Activated CD8-positive, alpha-beta T cell treated with anti-CD3 and anti-CD28 coated beads for 36 hours (primary cell): ENCODE measurements around the gene SIK2. TPM values are rescaled to one million over a fixed set of nuclear protein-coding genes. Genes with fewer than 3 reads are reported as not detected.

Experiments used
- ATAC-seq: fragments of 200-7000 bp; cut with Tn5 transposase; one replicate; pipeline ENCODE4 v1.10.0; 2021; ENCODE audit warnings: mild to moderate bottlenecking, moderate library complexity
- CTCF ChIA-PET: fragments of 350-600 bp; sonication (Branson Sonifier 250); formaldehyde crosslinking; loops from one replicate; lab custom pipeline; 2021; ENCODE audit warnings: antibody characterized with exemption; lab: Charles Lee
- POLR2A ChIA-PET: fragments of 350-600 bp; sonication (Branson Sonifier 250); formaldehyde crosslinking; loops from one replicate; lab custom pipeline; 2021; ENCODE audit warnings: antibody characterized with exemption; lab: Charles Lee
- DNase-seq: peaks from one replicate; pipeline ENCODE4 v3.0.0-alpha.2; 2020
- H3K27ac Mint-ChIP-seq: one replicate; pipeline ENCODE4 v1.8.0; 2021; ENCODE audit warnings: mild to moderate bottlenecking, mixed read lengths
- H3K27me3 Mint-ChIP-seq: one replicate; pipeline ENCODE4 v1.8.0; 2021; ENCODE audit warnings: mixed read lengths
- H3K36me3 Mint-ChIP-seq: one replicate; pipeline ENCODE4 v1.8.0; 2021; ENCODE audit warnings: low read depth, mixed read lengths
- H3K4me1 Mint-ChIP-seq: one replicate; pipeline ENCODE4 v1.8.0; 2021; ENCODE audit warnings: low read depth, mixed read lengths
- H3K4me3 Mint-ChIP-seq: one replicate; pipeline ENCODE4 v1.8.0; 2021; ENCODE audit warnings: mild to moderate bottlenecking, moderate library complexity, mixed read lengths
- H3K9me3 Mint-ChIP-seq: one replicate; pipeline ENCODE4 v1.8.0; 2021; ENCODE audit warnings: mixed read lengths
- CTCF ChIP-seq: fragments of 200-600 bp; IDR thresholded peaks from one replicate; pipeline ENCODE4 v1.8.0; 2022; ENCODE audit warnings: antibody characterized with exemption, mild to moderate bottlenecking
- intact Hi-C: fragments of 100-400 bp; cut with micrococcal nuclease; formaldehyde crosslinking; loops from one replicate; pipeline ENCODE4 v1.10.0; 2022
- total RNA-seq, 2 experiments: library from RNA; stranded (reverse); gene quantifications; one replicate each; pipeline ENCODE4 v1.2.3, GENCODE V29; 2021

The SIK2 gene
- total RNA-seq, 2 experiments from 2014 or later: 7.4 to 8.0 TPM

- intact Hi-C loops: loop anchor here (5.0 kb wide), 1 partner anchor 106 kb away; no protein-coding TSS in a partner anchor
- no peak for ATAC-seq
- ChIA-PET CTCF (interaction anchor here (1.3 to 5.5 kb wide), 3 partner anchors 12 to 116 kb away, joined by 3 to 39 read pairs (median 8); no protein-coding TSS in a partner anchor), POLR2A (interaction anchor here (0.8 kb wide), 1 partner anchor 9 kb away, joined by 3 read pairs; no protein-coding TSS in a partner anchor)
- DNase-seq: no peak
- H3K27ac Mint-ChIP-seq: peak overlapping the region; percentile 19
- peaks cover 12% of the 10 kb centered on the region for H3K36me3 Mint-ChIP-seq
- no peak for TF ChIP-seq CTCF
- H3K9me3 Mint-ChIP-seq: no peaks in the 10 kb centered on the region
- H3K4me1 Mint-ChIP-seq: peaks cover 4% of the 10 kb centered on the region
- H3K27me3 Mint-ChIP-seq: no peaks in the 10 kb centered on the region
- H3K4me3 Mint-ChIP-seq: no peak overlapping the region
Observed at GRCh38 chr11:111562692-111563389, 39.4 kb upstream of the SIK2 start.

GRCh38 chr11:111565114-111565720, 37.0 kb upstream of the SIK2 start:
- ChIA-PET CTCF (interaction anchor here (0.9 to 5.5 kb wide), 8 partner anchors 13 to 276 kb away, joined by 3 to 39 read pairs (median 5); partner anchors contain the start of gene LAYN), POLR2A (interaction anchor here (0.6 to 0.7 kb wide), 2 partner anchors 35 to 272 kb away, joined by 3 to 5 read pairs; no protein-coding TSS in a partner anchor)
- H3K4me3 Mint-ChIP-seq: no peak overlapping the region
- peaks cover 4% of the 10 kb centered on the region for H3K4me1 Mint-ChIP-seq
- ATAC-seq (peak; percentile 45), DNase-seq (peak; percentile 80)
- H3K36me3 Mint-ChIP-seq: peaks cover 4% of the 10 kb centered on the region
- peaks cover under 1% of the 10 kb centered on the region for H3K27me3 Mint-ChIP-seq
- intact Hi-C loops: loop anchor here (1.0 kb wide), 1 partner anchor 276 kb away; no protein-coding TSS in a partner anchor
- TF ChIP-seq CTCF: peak; percentile 97
- H3K9me3 Mint-ChIP-seq: no peaks in the 10 kb centered on the region
- H3K27ac Mint-ChIP-seq: no peak overlapping the region

GRCh38 chr11:111566324-111566723, 35.9 kb upstream of the SIK2 start:
- Mint-ChIP-seq H3K4me1 (peaks cover 4% of the 10 kb centered on the region), H3K36me3 (peaks cover 3% of the 10 kb centered on the region), H3K4me3 (no peak overlapping the region), H3K27ac (no peak overlapping the region), H3K27me3 (peaks cover 3% of the 10 kb centered on the region), H3K9me3 (no peaks in the 10 kb centered on the region)
- ChIA-PET POLR2A (interaction anchor here (0.7 kb wide), 1 partner anchor 34 kb away, joined by 5 read pairs; no protein-coding TSS in a partner anchor), CTCF (interaction anchor here (0.6 to 2.1 kb wide), 18 partner anchors 12 to 714 kb away, joined by 3 to 10 read pairs (median 4); partner anchors contain the start of gene LAYN)
- intact Hi-C loops: no loop called here
- TF ChIP-seq CTCF: no peak
- no peak for DNase-seq
- ATAC-seq: no peak

- Mint-ChIP-seq H3K4me1 (peaks cover 4% of the 10 kb centered on the region), H3K27ac (no peak overlapping the region), H3K4me3 (no peak overlapping the region), H3K9me3 (no peaks in the 10 kb centered on the region), H3K36me3 (no peaks in the 10 kb centered on the region), H3K27me3 (peaks cover 3% of the 10 kb centered on the region)
- POLR2A ChIA-PET: interaction anchor here (0.5 kb wide), 1 partner anchor 13 kb away, joined by 3 read pairs; no protein-coding TSS in a partner anchor
- no peak for TF ChIP-seq CTCF
- intact Hi-C loops: no loop called here
- DNase-seq (no peak), ATAC-seq (no peak)
- CTCF ChIA-PET: interaction anchor here (0.6 kb wide), 1 partner anchor 368 kb away, joined by 3 read pairs; the partner anchor contains the start of gene DIXDC1
Observed at GRCh38 chr11:111569476-111569875, 32.8 kb upstream of the SIK2 start.
